Activated CD8-positive, alpha-beta memory T cell treated with anti-CD3 and anti-CD28 coated beads for 1 hour (primary cell): ENCODE measurements around the gene TMEM31.

Source experiments
- DNase-seq, 2 donors: peaks; one replicate each; pipeline ENCODE4 v3.0.0-alpha.2; 2020; ENCODE audit warnings: low read depth in 1 of 2; ENCODE audit errors: extremely low read depth in 1 of 2

The TMEM31 gene

GRCh38 chrX:103710609-103711008 lies at the start of gene TMEM31:
TMEM31 (plus strand) TSS chrX:103710909; CDS start chrX:103712259, 1,350 bp downstream.
- no peak for DNase-seq

- DNase-seq: no peak
Observed at GRCh38 chrX:103663981-103664762, 46.5 kb upstream of the TMEM31 start.

- no peak for DNase-seq
Observed at GRCh38 chrX:103666202-103667107, 44.3 kb upstream of the TMEM31 start.

GRCh38 chrX:103669745-103670144 lies 41.0 kb upstream of the TMEM31 start:
- DNase-seq: no peak

GRCh38 chrX:103674531-103675454 lies 35.9 kb upstream of the TMEM31 start:
- DNase-seq: no peak

GRCh38 chrX:103678199-103678993 lies 32.3 kb upstream of the TMEM31 start:
- no peak for DNase-seq

GRCh38 chrX:103681443-103681842 lies 29.3 kb upstream of the TMEM31 start:
- no peak for DNase-seq

- DNase-seq: no peak
Observed at GRCh38 chrX:103685396-103685795, 25.3 kb upstream of the TMEM31 start.

- DNase-seq: peak; percentile 64 to 69
Observed at GRCh38 chrX:103686199-103687072, 24.3 kb upstream of the TMEM31 start, which contains the start of gene MORF4L2. MORF4L2 (minus strand) TSS chrX:103686699; CDS start chrX:103677027, 9,672 bp downstream.

- peak; percentile 54 to 82 for DNase-seq
Observed at GRCh38 chrX:103687073-103687695, 23.5 kb upstream of the TMEM31 start.

- peak in 1 of 2 donors; percentile 18 for DNase-seq
Observed at GRCh38 chrX:103687696-103688201, 23.0 kb upstream of the TMEM31 start.

- no peak for DNase-seq
Observed at GRCh38 chrX:103688946-103689345, 21.8 kb upstream of the TMEM31 start.

GRCh38 chrX:103691059-103691458 lies 19.6 kb upstream of the TMEM31 start:
- no peak for DNase-seq

GRCh38 chrX:103697687-103698086 lies 13.0 kb upstream of the TMEM31 start:
- DNase-seq: no peak

GRCh38 chrX:103699243-103699642 lies 11.5 kb upstream of the TMEM31 start:
- no peak for DNase-seq

- no peak for DNase-seq
Observed at GRCh38 chrX:103704863-103705262, 5.8 kb upstream of the TMEM31 start.

- no peak for DNase-seq
Observed at GRCh38 chrX:103716962-103717361, 6.3 kb downstream of the TMEM31 start.

GRCh38 chrX:103718120-103718519 lies 7.4 kb downstream of the TMEM31 start:
- DNase-seq: no peak
